Fibroblast of skin of right quadriceps (primary cell): ENCODE results near the gene BAZ1A.

Experiments used
- DNase-seq: peaks from one replicate; pipeline ENCODE4 v3.0.0-alpha.2; 2013

BAZ1A gene, protein sequence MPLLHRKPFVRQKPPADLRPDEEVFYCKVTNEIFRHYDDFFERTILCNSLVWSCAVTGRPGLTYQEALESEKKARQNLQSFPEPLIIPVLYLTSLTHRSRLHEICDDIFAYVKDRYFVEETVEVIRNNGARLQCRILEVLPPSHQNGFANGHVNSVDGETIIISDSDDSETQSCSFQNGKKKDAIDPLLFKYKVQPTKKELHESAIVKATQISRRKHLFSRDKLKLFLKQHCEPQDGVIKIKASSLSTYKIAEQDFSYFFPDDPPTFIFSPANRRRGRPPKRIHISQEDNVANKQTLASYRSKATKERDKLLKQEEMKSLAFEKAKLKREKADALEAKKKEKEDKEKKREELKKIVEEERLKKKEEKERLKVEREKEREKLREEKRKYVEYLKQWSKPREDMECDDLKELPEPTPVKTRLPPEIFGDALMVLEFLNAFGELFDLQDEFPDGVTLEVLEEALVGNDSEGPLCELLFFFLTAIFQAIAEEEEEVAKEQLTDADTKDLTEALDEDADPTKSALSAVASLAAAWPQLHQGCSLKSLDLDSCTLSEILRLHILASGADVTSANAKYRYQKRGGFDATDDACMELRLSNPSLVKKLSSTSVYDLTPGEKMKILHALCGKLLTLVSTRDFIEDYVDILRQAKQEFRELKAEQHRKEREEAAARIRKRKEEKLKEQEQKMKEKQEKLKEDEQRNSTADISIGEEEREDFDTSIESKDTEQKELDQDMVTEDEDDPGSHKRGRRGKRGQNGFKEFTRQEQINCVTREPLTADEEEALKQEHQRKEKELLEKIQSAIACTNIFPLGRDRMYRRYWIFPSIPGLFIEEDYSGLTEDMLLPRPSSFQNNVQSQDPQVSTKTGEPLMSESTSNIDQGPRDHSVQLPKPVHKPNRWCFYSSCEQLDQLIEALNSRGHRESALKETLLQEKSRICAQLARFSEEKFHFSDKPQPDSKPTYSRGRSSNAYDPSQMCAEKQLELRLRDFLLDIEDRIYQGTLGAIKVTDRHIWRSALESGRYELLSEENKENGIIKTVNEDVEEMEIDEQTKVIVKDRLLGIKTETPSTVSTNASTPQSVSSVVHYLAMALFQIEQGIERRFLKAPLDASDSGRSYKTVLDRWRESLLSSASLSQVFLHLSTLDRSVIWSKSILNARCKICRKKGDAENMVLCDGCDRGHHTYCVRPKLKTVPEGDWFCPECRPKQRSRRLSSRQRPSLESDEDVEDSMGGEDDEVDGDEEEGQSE (N-terminal part only)

DNA sequence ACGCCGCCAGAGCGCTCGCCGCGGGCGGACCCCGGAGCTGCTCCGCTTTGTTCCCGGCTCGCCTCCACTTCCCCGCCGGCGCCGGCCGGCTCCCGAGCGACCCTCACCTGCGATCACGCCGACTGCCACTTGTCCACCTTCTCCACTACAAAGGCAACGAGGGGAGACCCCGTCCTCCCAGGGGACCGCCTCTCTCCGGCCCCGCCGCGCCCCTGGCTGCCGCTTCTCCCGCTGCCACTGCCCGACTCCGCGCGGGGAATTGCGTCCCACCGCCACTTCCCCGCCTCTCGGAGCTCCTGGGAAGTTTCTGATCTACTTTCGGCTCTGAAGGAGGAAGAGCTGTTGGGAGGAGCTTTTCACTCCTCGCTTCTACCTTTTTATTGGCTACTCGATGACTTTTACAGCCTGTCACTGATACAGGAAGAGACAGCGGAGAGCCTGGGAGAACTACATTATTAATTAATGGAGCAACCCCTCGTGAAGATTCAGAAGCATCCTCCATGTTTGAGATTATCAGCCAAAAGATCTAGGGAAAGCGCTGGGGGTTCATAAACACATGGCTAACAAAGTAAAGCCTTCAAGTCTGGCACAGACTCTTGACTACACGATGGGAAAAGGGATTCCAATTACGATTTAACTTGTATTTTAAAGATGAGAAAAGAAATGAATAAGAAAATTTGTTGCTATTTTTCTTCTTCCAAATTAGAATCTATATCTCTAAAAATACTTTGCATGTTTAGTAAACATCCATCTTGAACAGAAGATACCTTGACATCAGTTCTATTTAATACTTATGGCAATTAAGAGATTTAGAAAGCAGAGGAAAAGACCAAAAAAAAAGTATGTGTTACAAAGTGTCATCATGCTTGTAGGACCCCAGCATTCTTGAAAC, at the start of gene BAZ1A:
TSS of gene BAZ1A (minus strand) at position 330 of the 892 bp plus-strand sequence. CDS start 756 bp downstream, outside the sequence.
- DNase-seq = peak; percentile 94

DNA sequence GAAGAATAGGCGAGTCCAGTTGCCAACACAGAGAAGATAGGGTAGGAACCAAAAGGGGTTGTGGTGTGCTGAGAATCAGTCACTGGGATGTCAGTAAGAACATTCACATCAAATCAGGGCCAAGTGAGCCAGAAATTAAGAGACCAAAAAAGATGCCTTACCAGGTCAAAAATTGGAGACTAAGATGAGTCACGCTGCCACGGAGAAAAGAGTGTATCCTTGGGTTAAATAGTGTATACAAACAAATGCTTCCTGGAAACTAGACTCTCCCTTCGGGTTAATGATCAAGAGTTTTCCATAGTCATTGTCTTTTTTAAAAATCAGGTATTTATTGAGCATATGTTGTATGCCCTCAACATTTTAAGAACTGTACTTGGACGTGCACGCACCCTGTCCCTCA, 45.2 kb upstream of the BAZ1A start:
- DNase-seq = peak; percentile 9

DNA sequence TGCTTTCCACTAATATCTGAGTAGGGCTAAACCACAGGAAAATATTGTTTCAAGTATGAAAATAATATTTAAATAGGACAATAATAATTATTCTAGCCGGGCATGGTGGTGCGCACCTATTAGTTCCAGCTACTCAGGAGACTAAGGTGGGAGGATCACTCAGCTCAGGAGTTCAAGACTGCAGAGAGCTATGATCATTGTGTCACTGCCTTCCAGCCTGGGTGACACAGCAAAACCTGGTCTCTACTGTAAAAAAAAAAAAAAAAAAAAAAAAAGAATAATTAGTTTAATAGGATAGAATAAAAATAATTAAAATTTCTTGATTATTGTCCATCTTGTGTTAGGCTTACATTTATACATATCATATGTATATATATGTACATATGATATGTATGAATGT, 38.5 kb upstream of the BAZ1A start:
- DNase-seq = no peak

DNA sequence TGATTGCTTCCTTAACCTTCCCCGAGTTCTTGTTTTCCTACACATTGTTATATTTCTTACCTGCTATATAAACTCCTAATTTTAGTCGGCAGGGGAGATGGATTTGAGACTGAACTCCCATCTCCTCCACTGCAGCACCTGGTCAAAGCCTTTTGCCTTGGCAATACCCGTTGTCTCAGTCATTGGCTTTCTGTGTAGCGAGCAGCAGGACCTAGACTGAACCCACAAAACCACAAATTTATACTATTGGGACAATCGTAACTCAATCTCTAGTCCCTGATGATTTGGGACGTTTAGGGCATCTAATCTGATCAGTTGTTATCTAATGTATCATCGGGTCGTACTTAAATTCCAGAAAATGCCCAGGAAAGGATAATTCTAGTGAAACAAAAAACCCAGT, 37.8 kb upstream of the BAZ1A start:
- DNase-seq = no peak

DNA sequence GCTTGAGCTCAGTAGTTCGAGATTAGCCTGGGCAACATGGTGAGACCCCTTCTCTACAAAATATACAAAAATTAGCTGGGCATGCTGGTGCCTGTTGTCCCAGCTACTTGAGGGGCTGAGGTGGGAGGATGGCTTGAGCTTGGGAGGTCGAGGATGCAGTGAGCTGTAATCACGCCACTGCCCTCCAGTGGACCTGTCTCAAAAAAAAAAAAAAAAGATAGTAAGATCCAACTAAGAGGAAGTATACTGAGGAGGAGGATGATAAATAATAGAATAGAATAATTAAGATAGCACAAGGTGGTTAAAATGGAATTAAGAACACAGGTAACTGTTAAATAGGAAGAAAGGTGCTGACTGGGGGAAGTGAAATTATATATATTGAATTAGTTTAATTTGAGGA, 37.0 kb upstream of the BAZ1A start:
- no peak for DNase-seq

DNA sequence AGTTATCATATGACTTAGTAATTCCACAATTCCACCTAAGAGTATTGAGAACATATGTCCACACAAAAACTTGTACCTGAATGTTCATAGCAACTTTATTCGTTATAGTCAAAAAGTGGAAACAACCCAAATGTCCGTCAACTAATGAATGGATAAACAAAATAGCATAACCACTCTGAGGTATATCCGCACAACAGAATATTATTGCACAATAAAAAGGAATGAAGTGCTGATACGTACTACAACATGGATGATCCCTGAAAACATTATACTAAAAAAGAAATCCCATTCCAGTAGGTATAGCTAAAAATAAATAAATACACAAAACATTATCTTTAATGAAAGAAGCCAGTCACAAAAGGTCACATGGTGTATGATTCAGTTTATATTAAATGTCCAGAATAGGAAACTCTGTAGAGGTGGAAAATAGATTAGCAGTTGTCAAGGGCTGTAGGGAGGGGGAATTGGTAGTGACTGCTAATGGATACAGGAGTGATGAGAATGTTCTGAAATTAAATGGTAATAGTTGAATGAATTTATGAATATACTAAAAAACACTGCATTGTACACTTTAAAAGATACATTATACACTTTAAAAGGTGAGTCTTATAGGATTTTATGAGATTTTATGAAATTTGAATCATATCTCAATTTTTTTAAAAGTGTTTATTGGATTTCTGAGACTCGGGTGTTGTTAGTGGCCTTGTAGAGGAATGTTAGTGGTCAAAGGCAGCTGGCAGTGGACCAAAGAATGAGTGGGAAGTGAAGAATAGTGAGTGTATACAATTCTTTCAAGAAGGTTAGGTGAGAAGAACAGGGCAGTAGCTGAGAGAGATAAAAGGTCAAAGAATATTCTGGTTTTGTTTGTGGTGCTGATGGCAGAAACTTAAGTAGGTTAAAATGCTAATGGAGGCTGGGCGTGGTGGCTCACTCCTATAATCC, 36.3 kb upstream of the BAZ1A start:
- DNase-seq = peak; percentile 32

DNA sequence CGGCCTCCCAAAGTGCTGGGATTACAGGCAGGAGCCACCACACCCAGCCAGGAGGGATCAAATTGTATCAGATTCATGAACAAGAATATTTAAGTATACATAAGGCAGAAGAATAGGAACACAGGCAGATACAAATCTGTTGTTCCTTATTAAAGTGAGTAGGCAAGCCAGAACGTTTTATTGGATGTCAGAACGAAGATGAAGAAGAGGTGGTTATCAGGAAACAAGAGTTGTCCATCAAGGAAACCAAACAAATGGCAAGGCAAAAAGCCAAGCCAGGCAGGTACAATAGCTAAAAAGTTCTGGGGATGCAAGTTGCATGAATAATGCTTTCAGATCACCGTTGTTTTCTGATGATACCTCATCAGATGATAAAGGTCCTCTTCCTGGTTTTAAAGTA, 31.1 kb upstream of the BAZ1A start:
- no peak for DNase-seq

DNA sequence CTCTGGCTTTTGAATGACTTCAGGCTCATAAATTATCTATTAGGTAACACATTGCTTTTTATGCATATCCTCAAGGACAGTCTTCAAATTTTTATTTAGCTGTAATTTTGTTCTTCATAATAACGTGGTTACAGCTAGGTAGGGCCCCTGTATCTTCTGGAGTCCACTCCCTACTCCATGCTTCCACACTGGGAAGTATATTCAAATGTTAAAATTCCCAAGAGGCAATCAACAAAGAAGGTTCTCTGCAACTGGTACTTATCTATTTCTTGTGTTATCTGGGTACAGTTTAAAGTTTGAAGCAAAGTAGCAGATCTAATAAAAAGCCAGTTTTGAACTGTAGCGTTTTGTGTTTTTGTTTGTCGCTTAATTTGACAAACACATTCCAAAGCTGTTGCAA, 20.1 kb upstream of the BAZ1A start:
- no peak for DNase-seq

DNA sequence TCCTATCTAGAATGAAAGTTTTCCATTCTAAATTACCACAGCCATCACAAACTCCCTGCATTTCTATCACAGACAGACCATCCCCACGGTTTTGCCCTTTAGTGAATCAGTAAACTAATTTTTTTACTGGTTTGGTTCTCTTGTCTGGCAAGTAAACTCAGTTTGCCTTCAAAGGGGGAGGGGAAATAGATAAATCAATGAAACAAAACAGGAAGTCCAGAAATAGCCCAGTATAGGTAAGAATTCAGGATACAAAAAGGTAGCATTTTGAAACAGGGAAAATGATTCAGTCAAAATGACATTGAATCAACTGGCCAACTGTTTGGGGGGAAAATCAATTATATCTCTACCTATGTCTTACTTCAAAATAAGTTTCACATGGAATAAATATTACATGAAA, 15.8 kb upstream of the BAZ1A start:
- DNase-seq = no peak

DNA sequence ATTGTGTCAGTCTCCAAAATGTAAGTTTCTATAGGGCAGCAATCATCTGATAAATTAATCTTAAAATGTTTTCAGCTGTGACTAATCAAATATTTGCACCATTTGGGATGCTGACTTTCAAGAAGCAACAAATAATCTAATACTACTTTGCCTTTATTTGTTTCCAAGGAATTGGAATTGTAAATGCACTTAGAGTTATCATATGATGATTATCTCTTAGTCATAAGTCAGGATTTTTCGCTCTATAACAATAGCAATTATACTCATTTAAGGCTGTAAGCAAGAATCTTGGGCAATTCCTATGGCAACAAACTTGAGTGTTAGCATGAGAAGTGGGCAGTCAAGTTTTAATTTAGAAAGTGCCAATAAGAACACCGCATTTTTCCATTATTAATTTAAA, 13.0 kb upstream of the BAZ1A start:
- no peak for DNase-seq

DNA sequence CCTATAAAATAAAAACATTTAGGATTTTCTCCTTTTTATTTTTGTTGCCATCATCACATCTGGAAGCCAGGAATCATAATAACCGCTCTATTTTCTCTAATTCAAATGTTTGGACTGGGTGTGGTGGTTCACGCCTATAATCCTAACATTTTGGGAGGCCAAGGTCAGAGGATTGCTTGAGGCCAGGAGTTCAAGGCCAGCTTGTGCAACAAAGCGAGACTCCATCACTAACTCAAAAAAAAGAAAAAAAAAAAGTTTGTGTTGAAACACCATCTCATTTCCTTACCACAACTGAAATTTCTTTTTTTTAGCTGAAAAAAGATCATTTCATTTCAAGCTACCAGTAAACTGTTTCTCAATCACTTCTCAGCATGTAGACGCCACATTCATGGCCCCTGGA, 8.8 kb upstream of the BAZ1A start:
- no peak for DNase-seq

DNA sequence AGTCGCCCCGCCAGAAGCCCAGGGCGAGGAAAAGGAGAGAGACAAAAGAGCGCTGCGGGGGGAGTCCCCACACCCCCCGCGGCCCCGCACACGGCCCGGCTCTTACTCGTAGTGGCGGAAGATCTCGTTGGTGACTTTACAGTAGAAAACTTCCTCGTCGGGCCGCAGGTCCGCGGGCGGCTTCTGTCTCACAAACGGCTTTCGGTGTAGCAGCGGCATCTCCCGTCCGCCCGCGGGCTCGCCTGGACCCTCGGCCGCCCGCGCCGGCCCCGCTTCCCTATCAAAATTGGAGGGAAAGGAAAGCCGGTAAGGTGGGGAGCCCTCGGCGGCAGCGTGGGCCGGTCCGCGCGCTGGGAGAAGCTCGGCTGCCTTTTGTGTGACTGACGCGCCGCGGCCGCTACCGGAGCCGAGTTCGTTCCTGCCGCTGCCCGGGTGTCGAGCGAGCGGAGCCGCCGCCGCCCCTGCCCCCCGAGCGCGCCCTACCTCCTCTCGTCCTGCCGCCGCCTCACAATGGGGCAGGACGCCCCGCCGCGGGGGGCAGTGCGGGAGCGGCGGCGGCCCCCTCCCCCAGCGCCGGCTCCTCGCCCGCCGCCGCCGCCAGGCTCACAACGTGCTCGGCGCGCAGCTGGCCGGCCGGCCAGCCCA, 652 bp downstream of the BAZ1A start:
- peak; percentile 50 for DNase-seq

DNA sequence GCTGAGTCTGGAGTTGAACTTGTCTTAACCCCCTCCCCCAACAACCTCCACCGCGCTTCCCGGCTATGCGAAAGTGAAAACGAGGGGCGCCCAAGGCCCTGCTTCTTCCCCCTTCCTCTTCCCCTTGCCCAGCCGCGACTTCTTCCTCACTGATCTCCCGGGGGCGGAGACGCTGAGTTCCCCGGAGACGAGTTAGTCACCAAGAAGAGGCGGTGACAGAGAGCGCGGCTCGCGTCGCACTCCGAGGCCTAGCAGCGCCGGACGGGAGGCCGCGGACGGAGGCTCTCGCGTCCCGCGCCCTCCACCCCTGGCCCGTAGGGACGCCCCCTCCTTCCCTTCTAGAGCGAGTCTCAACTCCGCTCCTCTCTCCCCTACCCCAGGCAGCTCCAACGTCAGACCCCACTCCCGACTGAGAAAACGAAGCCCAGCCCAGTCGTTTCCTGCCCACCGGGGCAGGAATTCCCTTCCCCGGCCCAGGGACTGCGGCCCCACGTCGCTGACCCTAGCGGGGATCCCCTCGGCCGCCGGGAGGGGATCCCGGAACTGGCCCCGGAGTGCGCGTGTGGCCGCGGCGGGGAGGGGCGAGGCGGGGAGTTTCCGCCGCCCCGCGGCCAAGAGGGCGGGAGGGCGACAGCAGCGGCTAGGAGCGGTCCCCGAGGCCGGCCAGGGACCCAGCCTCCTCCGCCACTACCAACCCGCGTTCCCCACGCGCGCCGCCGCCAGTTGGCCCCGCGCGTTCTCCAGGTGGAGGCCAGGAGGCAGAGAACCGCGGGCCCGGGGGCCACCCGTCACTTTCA, 1.4 kb downstream of the BAZ1A start:
- DNase-seq = peak; percentile 82

DNA sequence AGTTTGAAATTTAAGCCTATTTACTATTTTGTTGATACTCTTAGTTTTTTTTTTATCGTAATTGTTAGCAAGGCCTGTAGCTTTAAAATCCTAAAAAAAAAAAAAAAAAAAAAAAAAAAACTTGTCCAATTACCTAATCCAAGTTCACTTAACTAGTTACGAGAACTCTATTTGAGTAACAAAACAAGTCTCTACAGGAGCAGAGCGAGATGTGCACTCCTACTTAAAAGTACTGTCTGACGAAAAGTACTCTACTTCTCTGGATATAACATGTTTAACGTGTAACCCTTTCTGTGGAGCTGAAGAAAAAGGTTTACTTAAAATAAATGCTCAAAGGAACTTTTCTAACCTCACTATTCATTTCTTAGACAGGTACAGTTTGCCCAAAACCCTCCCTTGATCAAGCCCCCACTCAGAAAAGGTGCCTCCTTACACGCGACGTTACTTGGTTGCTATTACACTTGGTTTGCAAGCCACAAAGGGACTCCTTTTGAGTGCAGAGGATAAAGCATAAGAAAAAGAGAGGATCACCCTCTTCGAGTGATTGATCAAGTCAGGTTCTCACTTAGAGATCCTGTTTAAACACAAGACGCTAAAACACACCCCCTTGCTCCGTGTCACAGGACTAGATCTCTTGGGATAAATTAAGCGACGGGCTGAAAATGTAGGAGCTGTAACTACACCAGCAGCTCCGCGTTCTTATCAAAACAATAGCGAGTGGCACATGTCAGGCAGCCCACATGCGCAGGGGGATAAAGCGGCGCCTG, 2.2 kb downstream of the BAZ1A start:
- DNase-seq = peak; percentile 28

DNA sequence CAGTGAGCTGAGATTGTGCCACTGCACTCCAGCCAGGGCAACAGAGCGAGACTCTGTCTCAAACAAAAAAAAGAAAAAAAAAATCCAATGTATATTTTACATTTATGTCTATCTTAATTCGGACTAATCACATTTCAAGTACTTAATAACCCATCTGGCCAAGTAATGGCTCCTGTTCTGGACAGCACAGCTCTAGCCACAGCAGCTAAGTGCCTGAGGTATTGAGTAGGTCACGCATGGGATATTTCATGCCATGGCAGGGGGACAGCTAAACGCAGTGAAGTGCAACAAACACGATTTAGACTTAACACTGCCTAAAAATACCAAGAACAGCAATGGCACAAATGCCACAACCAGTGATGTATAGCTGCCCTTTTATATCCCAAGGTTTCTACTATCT, 8.0 kb downstream of the BAZ1A start:
- no peak for DNase-seq

DNA sequence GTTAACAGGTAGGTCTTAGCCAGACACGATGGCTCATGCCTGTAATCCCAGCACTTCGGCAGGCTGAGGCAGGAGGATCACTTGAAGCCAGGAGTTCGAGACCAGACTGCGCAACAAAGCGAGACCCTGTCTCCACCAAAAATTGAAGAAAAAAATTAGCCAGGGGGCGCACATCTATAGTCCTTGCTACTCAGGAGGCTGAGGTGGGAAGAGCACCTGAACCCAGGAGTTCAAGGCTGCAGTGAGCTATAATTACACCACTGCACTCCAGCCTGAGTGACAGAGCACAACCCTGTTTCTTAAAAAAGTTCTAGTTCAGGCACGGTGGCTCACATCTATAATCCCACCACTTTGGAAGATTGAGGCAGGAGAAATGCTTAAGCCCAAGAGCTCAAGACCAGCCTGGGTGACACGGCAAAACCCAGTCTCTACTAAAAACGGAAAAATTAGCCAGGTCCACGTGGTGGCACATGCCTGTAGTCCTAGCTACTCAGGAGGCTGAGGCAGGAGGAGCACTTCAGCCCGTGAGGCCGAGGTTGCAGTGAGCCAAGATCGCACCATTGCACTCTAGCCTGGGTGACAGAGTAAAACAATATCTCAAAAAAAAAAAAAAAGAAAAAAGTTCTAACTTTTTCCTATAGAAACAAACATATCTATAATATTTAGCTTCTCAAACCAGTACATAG, 9.1 kb downstream of the BAZ1A start:
- no peak for DNase-seq

DNA sequence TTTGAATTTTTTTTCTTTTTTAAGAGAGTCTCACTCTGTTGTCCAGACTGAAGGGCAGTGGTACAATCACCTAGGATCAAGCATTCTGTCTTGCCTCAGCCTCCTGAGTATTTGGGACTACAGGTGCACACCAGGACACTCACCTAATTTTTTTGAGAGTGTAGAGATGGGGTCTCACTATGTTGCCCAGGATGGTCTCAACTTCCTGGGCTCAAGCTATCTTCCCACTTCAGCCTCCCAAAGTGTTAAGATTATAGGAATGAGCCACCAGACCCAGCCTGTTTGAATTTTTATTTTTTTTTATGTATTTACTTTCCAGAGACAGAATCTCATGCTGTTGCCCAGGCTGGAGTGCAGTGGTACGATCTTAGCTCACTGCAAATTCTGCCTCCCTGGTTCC, 11.3 kb downstream of the BAZ1A start:
- DNase-seq = no peak

DNA sequence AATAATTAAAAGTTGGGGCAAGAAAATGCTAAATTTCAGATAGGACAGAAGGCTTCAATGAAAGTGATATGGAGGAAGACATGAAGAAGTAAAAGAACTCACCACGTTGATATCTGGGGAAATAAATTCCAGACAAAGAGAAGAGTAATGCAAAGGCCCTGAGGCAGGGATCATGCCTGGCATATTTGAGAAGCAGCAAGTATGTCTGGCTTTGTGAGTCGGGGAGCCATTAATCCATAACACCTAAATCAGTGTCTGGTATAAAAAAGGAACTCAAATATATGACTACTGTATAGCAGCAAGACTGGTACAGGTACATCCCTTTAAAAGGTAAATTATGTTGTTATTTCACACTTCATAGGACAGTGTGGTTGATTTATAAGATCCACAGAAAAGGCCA, 16.4 kb downstream of the BAZ1A start:
- no peak for DNase-seq
